Activated CD8-positive, alpha-beta T cell treated with anti-CD3 and anti-CD28 coated beads for 36 hours (primary cell): ENCODE results near the gene HCFC1. TPM values are rescaled to one million over a fixed set of nuclear protein-coding genes. Genes with fewer than 3 reads are reported as not detected.

ENCODE experiments used
- ATAC-seq: fragments of 200-7000 bp; cut with Tn5 transposase; one replicate; pipeline ENCODE4 v1.10.0; 2021; ENCODE audit warnings: mild to moderate bottlenecking, moderate library complexity
- CTCF ChIA-PET: fragments of 350-600 bp; sonication (Branson Sonifier 250); formaldehyde crosslinking; loops from one replicate; lab custom pipeline; 2021; ENCODE audit warnings: antibody characterized with exemption; lab: Charles Lee
- POLR2A ChIA-PET: fragments of 350-600 bp; sonication (Branson Sonifier 250); formaldehyde crosslinking; loops from one replicate; lab custom pipeline; 2021; ENCODE audit warnings: antibody characterized with exemption; lab: Charles Lee
- DNase-seq: peaks from one replicate; pipeline ENCODE4 v3.0.0-alpha.2; 2020
- H3K27ac Mint-ChIP-seq: one replicate; pipeline ENCODE4 v1.8.0; 2021; ENCODE audit warnings: mild to moderate bottlenecking, mixed read lengths
- H3K27me3 Mint-ChIP-seq: one replicate; pipeline ENCODE4 v1.8.0; 2021; ENCODE audit warnings: mixed read lengths
- H3K36me3 Mint-ChIP-seq: one replicate; pipeline ENCODE4 v1.8.0; 2021; ENCODE audit warnings: low read depth, mixed read lengths
- H3K4me1 Mint-ChIP-seq: one replicate; pipeline ENCODE4 v1.8.0; 2021; ENCODE audit warnings: low read depth, mixed read lengths
- H3K4me3 Mint-ChIP-seq: one replicate; pipeline ENCODE4 v1.8.0; 2021; ENCODE audit warnings: mild to moderate bottlenecking, moderate library complexity, mixed read lengths
- H3K9me3 Mint-ChIP-seq: one replicate; pipeline ENCODE4 v1.8.0; 2021; ENCODE audit warnings: mixed read lengths
- CTCF ChIP-seq: fragments of 200-600 bp; IDR thresholded peaks from one replicate; pipeline ENCODE4 v1.8.0; 2022; ENCODE audit warnings: antibody characterized with exemption, mild to moderate bottlenecking
- intact Hi-C: fragments of 100-400 bp; cut with micrococcal nuclease; formaldehyde crosslinking; loops from one replicate; pipeline ENCODE4 v1.10.0; 2022
- total RNA-seq, 2 experiments: library from RNA; stranded (reverse); gene quantifications; one replicate each; pipeline ENCODE4 v1.2.3, GENCODE V29; 2021

HCFC1 gene
- total RNA-seq, 2 experiments from 2014 or later, result 115 to 116 TPM

GRCh38 chrX:153970357-153971123 lies 1.1 kb downstream of the HCFC1 start:
- no peak for ATAC-seq
- no peak for DNase-seq

GRCh38 chrX:153969904-153970356 lies 1.7 kb downstream of the HCFC1 start:
- peak overlapping the region; percentile 100 for H3K27ac Mint-ChIP-seq
- no peaks in the 10 kb centered on the region for H3K27me3 Mint-ChIP-seq
- peaks cover 52% of the 10 kb centered on the region for H3K36me3 Mint-ChIP-seq
- no peak for ATAC-seq
- POLR2A ChIA-PET, result interaction anchor here (1.0 to 12.0 kb wide), 10 partner anchors 8 to 488 kb away, joined by 3 to 105 read pairs (median 8); partner anchors contain the start of genes ARHGAP4, PLXNA3 and RPL10
- peaks cover 32% of the 10 kb centered on the region for H3K4me1 Mint-ChIP-seq
- peak overlapping the region; percentile 93 for H3K4me3 Mint-ChIP-seq
- intact Hi-C loops, result no loop called here
- CTCF ChIA-PET, result interaction anchor here (1.6 to 4.4 kb wide), 2 partner anchors 22 to 41 kb away, joined by 3 to 40 read pairs; no protein-coding TSS in a partner anchor
- no peak for TF ChIP-seq CTCF
- no peak for DNase-seq
- H3K9me3 Mint-ChIP-seq, result no peaks in the 10 kb centered on the region

More at GRCh38 chrX:153970357-153971123, 1.1 kb downstream of the HCFC1 start:
- Mint-ChIP-seq H3K36me3 (peaks cover 50% of the 10 kb centered on the region), H3K4me3 (peak overlapping the region; percentile 93), H3K27ac (peak overlapping the region; percentile 100), H3K4me1 (peaks cover 31% of the 10 kb centered on the region), H3K27me3 (no peaks in the 10 kb centered on the region), H3K9me3 (no peaks in the 10 kb centered on the region)
- ChIA-PET CTCF (interaction anchor here (1.0 to 4.4 kb wide), 4 partner anchors 23 to 44 kb away, joined by 3 to 40 read pairs (median 5); partner anchors contain the start of gene ARHGAP4), POLR2A (interaction anchor here (0.6 to 12.0 kb wide), 17 partner anchors 9 to 487 kb away, joined by 3 to 105 read pairs (median 4); partner anchors contain the start of genes ARHGAP4, NAA10, PLXNA3 and RPL10)
- intact Hi-C loops, result no loop called here
- no peak for TF ChIP-seq CTCF

- ATAC-seq (no peak), DNase-seq (no peak)
- Mint-ChIP-seq H3K27me3 (no peaks in the 10 kb centered on the region), H3K9me3 (no peaks in the 10 kb centered on the region), H3K4me1 (peaks cover 26% of the 10 kb centered on the region), H3K27ac (peak overlapping the region; percentile 95), H3K36me3 (peaks cover 49% of the 10 kb centered on the region), H3K4me3 (peak overlapping the region; percentile 93)
- no peak for TF ChIP-seq CTCF
- ChIA-PET CTCF (interaction anchor here (1.6 to 4.4 kb wide), 3 partner anchors 22 to 44 kb away, joined by 5 to 40 read pairs (median 9); partner anchors contain the start of genes ARHGAP4 and NAA10), POLR2A (interaction anchor here (1.0 to 12.0 kb wide), 7 partner anchors 11 to 488 kb away, joined by 3 to 105 read pairs (median 8); partner anchors contain the start of genes ARHGAP4 and PLXNA3)
- intact Hi-C loops, result no loop called here
Measured at GRCh38 chrX:153969125-153969903, 2.3 kb downstream of the HCFC1 start.

- no peak for TF ChIP-seq CTCF
- H3K4me1 Mint-ChIP-seq, result peaks cover 21% of the 10 kb centered on the region
- peak overlapping the region; percentile 95 for H3K27ac Mint-ChIP-seq
- no peaks in the 10 kb centered on the region for H3K27me3 Mint-ChIP-seq
- ATAC-seq (no peak), DNase-seq (peak; percentile 58)
- H3K9me3 Mint-ChIP-seq, result no peaks in the 10 kb centered on the region
- CTCF ChIA-PET, result interaction anchor here (1.2 to 4.4 kb wide), 4 partner anchors 21 to 43 kb away, joined by 4 to 40 read pairs (median 7); partner anchors contain the start of genes ARHGAP4 and NAA10
- H3K36me3 Mint-ChIP-seq, result peaks cover 49% of the 10 kb centered on the region
- peak overlapping the region; percentile 93 for H3K4me3 Mint-ChIP-seq
- POLR2A ChIA-PET, result interaction anchor here (1.2 to 12.0 kb wide), 6 partner anchors 11 to 46 kb away, joined by 3 to 105 read pairs (median 23); partner anchors contain the start of gene ARHGAP4
- intact Hi-C loops, result no loop called here
Measured at GRCh38 chrX:153968754-153969124, 2.9 kb downstream of the HCFC1 start.
